ENCODE results near the gene REPIN1.

The REPIN1 gene

GRCh38 chr7:150368096-150368883 is at the start of gene REPIN1:
TSS of gene REPIN1 (plus strand) at chr7:150368822. CDS start at chr7:150369712, 890 bp downstream.
- peak; percentile 71 for DNase-seq (ENCODE audit: low read depth)

- DNase-seq (ENCODE audit: low read depth), result no peak
Measured at GRCh38 chr7:150321788-150322113, 46.9 kb upstream of the REPIN1 start.

GRCh38 chr7:150322114-150322832 is 46.3 kb upstream of the REPIN1 start:
- peak; percentile 31 for DNase-seq (ENCODE audit: low read depth)

GRCh38 chr7:150322833-150323681 is 45.6 kb upstream of the REPIN1 start, which contains the start of the genes ACTR3C and LRRC61:
TSS of gene ACTR3C (minus strand) at chr7:150323545. CDS start at chr7:150295296, 28,249 bp downstream.
TSS of gene LRRC61 (plus strand) at chr7:150323355. CDS start at chr7:150336862, 13,507 bp downstream.
- DNase-seq (ENCODE audit: low read depth), result peak; percentile 45

GRCh38 chr7:150323682-150324372 is 44.8 kb upstream of the REPIN1 start:
- DNase-seq (ENCODE audit: low read depth), result no peak

- no peak for DNase-seq (ENCODE audit: low read depth)
Measured at GRCh38 chr7:150324373-150324961, 44.2 kb upstream of the REPIN1 start.

- DNase-seq (ENCODE audit: low read depth), result no peak
Measured at GRCh38 chr7:150325110-150325611, 43.5 kb upstream of the REPIN1 start.

- DNase-seq (ENCODE audit: low read depth), result no peak
Measured at GRCh38 chr7:150325901-150326300, 42.7 kb upstream of the REPIN1 start.

GRCh38 chr7:150326657-150327268 is 41.9 kb upstream of the REPIN1 start:
- DNase-seq (ENCODE audit: low read depth), result no peak

- DNase-seq (ENCODE audit: low read depth), result no peak
Measured at GRCh38 chr7:150327308-150327707, 41.3 kb upstream of the REPIN1 start.

GRCh38 chr7:150329331-150330120 is 39.1 kb upstream of the REPIN1 start:
- DNase-seq (ENCODE audit: low read depth), result no peak

- no peak for DNase-seq (ENCODE audit: low read depth)
Measured at GRCh38 chr7:150330211-150330885, 38.3 kb upstream of the REPIN1 start.

- no peak for DNase-seq (ENCODE audit: low read depth)
Measured at GRCh38 chr7:150332852-150333635, 35.6 kb upstream of the REPIN1 start.

- DNase-seq (ENCODE audit: low read depth), result no peak
Measured at GRCh38 chr7:150333659-150334058, 35.0 kb upstream of the REPIN1 start.

GRCh38 chr7:150334108-150334507 is 34.5 kb upstream of the REPIN1 start:
- no peak for DNase-seq (ENCODE audit: low read depth)

- DNase-seq (ENCODE audit: low read depth), result no peak
Measured at GRCh38 chr7:150335108-150335773, 33.4 kb upstream of the REPIN1 start.

- DNase-seq (ENCODE audit: low read depth), result no peak
Measured at GRCh38 chr7:150335774-150336112, 32.9 kb upstream of the REPIN1 start.

GRCh38 chr7:150336746-150337145 is 31.9 kb upstream of the REPIN1 start:
- no peak for DNase-seq (ENCODE audit: low read depth)

Data from activated T-helper 9 cell treated with anti-CD3 and anti-CD28 coated beads, Interleukin-2, amount 50 U/mL, for 16 hours (primary cell).